GM19463 (cell line): ENCODE results near the gene PREP.
"Not testable (repeated sequence)": the region's sequence is repeated elsewhere in the genome, so short reads cannot be mapped to it uniquely, and the experiment has no call there.

Experiments used
- ATAC-seq: cut with Tn5 transposase; IDR thresholded peaks from one replicate; pipeline ENCODE4 v1.9.1; 2021; ENCODE audit warnings: mild to moderate bottlenecking, moderate library complexity; ENCODE audit not compliant: unreplicated experiment

The PREP gene

DNA sequence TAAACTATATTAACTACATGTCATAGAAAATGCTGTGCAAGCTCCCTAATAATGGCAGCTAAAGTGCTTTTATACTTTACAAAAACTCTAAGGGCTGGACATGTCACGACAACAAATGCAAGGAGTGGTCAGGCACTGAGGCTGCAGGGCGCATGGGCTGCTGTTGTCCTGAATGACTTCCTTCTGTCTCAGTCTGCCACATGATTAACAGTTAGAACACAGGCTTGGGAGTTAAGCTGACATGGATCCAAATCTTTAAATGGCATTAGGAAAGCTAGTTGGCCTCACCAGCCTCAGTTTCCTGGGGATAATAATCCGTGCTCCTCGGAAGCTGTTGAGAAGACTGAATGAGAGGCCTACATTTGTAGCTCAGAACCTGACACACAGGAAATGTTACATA, 57.4 kb downstream of the PREP start:
- ATAC-seq = no peak

DNA sequence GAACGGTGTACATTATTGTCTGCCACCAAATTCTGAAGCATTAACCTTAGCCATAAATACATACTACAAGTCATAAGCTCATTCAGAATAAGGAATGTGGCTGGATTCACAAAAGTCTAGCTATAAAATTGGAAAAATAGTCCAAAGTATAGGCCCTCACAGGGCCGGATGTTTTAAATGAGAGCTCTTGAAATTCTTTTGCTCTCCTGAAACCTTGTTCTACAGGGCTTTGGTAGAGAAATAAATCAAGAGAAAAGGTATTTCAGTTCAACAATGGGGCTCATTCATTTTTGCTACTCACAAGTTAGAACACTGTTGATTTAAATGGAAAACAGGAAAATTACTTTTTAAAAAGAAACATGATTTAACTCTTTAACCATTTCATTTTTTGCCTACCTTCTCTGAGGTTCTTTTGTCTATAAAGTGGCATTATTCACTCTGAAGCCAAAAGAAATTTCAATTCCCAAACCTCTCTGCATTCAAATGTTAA, 58.0 kb downstream of the PREP start:
- no peak for ATAC-seq

DNA sequence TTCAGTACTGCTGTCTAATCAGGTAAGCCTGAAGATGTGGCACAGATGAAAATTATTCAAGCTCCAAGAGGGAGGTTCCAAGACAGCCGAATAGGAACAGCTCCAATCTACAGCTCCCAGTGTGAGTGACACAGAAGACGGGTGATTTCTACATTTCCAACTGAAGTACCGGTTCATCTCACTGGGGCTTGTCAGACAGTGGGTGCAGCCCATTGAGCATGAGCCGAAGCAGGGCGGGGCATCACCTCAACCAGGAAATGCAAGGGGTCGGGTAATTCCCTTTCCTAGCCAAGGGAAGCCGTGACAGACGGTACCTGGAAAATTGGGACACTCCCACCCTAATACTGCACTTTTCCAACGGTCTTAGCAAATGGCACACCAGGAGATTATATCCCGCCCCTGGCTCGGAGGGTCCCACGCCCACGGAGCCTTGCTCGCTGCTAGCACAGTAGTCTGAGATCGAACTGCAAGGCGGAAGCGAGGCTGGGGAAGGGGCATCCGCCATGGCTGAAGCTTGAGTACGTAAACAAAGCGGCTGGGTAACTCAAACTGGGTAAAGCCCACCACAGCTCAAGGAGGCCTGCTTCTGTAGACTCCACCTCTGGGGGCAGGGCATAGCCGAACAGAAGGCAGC, 64.4 kb downstream of the PREP start:
- ATAC-seq = not testable (repeated sequence)

DNA sequence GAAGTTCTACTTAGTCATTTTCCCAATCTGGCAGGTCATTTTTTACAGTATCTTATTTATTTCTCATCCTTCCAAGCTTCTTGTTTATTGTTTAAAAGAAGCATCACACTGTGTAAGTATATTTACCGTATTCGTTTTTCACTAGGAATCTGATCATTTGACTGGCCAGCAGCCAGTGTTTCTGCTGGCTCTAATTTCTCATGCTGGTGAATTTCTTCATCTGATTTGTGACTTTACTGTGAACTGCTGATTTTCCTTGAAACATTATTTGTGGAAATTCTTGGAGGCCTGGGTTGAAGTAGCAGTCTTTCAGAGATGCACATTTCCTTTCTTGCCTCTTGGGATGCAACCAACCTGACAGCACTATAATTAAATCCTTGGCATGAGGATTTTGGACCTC, 65.9 kb downstream of the PREP start:
- ATAC-seq = no peak

DNA sequence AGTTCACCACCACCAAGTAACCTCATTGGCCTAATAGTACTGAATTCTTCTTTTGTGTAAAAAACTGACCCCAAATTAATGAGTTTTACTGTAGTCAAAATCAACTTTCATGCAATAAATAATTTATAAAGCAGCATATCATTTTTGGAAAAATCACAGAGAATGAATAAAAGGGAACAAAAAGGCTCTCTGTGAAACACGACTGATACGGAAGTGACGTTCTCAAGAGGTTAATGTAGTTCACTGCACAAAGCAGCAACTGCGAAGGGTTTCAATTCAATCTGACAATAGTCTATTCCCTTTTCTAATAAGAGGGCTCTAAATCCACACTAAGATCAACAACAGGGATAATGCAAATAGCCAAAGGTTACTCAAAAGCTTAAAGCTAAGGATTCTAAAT, 70.3 kb downstream of the PREP start:
- ATAC-seq = no peak

DNA sequence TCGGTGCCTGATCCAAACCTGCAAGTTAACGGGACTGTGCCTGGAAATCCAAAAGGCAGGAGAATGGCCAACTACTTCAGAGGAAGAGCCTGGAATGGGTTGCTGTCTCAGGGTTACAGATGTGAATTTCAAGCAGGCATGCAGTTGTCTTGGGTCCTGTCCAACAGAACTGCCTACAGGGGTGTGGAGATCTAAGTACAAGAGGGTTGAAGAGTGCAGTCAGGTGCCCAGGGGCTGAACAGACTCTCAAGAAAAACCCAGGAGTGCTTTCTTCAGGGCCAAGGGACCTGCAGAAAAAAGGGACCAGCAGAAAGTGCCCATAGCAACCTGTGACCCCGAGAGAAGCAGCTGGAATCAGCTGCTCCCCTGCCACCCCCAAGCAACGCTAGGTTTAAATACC, 71.0 kb downstream of the PREP start:
- ATAC-seq = no peak

DNA sequence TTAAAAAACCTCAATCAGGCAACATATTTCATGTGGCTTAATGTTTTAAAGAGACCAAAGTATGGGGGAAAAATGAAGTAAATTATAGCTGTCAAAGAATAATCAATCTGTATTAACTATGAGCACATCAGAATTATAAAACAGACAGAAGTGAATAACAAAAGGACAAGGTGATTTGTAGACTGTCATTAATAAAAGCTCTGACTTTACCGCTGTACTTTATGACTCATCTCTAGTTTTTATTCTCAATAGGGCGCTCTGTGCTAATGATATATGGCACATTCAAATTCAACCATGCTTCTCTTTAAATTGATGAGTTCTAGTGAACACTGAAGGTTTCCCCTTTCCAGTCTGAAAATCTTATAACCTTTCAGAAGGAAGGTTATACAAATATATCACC, 72.0 kb downstream of the PREP start:
- ATAC-seq = no peak

DNA sequence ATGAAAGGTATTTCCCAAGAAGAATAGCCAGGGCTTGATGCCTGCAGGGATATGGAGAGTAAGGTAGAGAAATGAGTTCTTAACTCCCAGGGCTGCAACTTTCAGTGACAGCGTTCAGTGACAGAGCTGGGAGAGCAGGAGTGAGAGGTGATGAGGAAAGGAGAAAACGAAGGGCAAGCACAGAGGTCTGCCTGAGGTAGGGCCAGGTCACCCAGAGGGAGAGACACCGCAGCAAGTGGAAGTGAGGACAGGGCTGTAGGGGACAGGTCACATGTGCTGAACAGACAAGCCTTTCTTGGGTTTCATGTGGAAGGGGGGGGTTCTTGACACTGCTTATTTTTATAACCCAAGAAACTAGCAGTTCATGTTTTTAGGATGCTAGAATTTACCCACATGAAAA, 72.5 kb downstream of the PREP start:
- ATAC-seq = no peak

DNA sequence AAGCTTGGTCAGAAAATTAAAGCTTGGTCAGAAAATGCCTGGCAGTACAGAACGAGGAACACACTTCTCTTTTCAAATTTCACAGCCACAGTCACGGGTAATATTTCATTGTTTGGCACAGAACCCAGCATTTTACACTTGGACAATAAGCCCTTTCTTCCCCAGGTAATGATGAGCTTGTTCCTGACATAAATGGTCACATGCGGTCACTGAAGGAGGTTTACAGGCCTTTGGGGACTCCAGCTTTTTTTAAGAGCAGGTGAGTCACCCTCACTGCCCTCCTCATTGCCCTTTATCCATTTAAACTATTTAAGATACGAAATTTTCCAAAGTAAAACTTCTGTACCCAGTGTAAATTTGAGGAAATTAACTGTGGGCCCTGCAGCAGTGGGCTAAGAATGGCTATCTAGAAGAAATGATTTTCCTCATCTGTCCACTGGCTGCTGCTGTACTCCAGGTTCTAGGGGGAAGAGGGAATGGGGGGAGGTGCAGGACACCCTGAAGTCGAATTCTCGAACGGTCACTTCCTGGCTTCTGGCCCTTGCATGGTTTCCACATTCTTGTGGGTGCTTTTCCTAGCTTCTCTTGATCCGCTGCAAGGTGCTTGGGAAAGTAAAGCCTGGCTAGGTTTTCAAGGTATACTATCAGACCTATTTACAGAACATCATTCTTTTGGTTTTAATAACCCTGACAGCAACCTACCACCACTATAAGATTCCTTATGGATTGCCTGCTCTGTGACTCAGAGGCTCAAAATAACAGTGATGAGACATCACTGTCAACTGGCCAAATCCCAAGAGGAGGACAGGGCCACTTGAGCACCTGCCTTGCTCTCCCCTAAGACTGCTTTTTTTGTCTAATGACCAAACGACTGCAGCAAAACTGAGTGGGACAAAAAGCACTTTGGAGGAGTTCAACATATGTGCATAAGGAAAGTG, 75.8 kb downstream of the PREP start:
- no peak for ATAC-seq

DNA sequence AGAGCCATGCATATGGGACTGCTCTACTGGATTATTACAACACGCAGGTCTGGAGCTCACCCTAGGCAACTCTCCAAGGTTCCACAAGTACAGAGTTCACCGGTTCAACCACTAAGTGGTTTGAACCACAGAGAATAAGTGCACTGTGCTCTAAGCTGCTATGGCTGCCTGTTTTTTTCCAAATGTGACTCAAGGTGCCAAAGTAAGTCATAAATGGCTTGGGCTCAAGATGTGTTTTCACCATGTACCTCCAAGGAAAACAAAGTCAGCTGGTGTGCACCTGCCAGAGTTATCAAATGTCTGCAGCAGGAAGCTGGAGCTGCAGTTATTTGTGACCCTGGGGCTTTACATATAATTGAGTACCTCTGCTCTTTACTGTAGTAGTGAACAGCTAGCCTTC, 76.7 kb downstream of the PREP start:
- no peak for ATAC-seq

DNA sequence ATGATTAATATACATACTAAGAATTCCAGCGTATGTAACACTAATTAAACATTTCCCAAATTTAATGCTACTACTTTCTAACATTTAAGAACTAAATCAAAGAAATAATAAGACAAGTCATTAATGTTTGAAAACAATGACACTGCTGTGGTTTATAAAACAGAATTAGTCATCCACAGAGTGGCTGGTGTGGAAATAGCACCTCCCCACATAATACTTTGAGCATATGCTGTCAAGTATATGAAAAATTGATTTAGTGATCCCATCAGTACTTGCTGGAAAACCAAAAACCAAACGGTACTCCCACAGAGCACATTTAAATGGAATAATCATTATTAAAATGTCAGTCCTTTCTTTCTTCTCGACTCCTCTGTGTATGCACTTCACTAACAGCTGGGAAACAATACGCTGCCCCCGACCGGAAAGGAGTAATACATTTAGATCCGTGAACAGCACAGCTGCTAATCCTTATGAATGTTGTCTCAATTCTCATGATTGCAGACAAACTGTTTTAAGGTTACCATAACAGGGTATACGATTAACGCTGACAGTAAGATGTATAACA, 78.4 kb downstream of the PREP start:
- no peak for ATAC-seq

DNA sequence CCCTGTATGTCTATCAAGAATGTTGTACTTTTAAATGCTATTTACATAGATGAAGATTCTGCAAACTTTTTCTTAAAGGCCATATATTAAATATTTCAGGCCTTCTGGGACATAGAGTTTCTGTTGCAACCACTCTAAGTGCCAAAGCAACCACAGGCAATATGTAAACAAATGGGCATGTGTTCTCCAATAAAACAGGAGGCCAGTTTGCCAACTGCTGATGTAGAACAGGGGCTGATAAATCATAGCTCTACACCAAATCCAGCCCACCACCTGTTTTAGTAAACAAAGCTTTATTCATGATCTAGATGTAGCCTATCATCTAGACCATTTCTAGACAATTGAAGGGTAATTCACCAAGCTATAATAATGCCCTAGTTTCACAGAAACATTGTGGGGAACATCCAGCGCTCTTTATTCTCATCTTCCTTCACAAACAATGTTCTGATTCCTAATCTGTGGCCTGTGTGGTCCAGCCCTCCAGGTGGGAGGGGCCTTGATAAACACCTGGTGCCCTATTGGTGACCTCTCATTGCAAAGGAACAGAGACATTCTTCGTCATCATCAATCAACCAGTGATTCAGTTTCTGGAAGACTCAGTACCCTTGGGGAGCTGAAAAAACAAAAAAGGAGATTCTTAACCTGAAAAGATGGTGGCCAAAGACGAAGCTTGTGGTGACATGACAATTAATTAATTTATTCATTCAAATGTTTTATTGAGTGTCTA, 80.2 kb downstream of the PREP start:
- ATAC-seq = no peak

DNA sequence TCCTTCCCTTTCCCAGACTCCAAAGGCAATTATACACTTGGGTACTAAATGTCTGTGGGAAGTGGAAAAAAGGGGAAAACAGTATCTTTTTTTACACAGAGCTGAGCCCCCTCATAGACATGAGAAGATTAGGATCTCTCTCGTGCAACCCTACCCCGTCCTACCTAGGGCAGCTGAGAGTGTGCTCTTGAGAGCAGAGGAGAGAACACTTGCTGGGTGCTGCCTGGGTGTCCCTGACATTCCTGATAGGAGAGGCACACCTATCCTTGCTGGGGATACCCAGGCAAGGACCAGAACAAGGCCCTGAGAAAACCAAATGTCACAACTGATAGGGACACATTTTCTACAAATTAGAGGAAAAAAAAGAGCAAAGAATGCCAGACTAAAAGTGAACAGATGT, 81.2 kb downstream of the PREP start:
- ATAC-seq = no peak

DNA sequence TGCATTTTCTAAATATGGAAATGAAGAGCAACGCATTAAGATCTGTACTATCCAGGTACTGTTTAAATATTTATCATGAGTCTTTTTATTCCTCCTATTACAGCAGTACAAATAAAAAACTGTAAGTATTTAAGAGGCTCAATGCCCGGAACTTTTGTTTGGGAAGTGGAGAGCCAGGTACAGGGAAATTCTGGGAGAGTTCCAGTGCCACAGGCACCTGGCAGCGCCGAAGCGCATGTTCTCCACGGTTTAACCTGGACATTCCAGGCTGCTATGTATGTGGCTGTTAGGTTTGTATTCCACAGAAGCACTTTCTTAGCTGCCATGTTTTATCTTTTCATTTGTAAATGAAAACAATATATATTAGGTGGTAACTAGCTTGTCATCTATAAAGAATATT, 81.7 kb downstream of the PREP start:
- no peak for ATAC-seq

DNA sequence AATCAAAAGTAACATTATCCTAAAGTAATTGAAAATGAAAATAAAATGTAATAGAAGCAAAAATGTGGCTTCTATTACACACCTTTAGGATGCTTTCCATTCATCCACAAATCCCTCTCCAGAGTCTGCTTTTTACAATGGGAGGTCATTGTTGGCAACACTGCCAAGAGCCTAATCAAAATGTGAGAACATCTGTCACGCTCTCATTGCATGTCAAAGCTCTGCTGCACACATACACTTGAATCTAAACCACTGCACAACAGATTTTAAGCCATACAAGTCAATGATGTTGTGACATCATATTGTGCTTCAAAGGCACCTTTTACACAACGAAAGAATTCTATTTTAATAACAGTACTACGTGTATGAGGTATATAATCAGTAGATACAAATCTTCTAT, 82.1 kb downstream of the PREP start:
- no peak for ATAC-seq

DNA sequence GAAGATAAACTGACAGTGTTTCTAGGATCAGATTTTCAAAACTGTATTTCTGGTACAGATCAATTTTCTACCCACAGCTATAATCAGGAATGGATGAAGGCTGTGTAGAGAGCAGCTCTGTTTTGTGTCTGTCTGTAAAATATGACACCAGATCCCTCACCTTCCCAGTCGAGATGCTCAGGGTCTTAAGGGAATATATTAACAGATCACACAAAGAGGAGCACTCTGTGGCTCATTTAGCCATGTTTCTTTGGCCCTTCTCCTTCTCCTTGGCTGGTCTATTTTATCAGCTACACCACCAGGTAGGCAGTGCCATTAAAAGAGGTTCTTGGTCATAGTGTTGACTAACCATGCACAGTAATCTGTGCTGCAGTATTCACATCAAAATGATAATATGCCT, 82.6 kb downstream of the PREP start:
- no peak for ATAC-seq

DNA sequence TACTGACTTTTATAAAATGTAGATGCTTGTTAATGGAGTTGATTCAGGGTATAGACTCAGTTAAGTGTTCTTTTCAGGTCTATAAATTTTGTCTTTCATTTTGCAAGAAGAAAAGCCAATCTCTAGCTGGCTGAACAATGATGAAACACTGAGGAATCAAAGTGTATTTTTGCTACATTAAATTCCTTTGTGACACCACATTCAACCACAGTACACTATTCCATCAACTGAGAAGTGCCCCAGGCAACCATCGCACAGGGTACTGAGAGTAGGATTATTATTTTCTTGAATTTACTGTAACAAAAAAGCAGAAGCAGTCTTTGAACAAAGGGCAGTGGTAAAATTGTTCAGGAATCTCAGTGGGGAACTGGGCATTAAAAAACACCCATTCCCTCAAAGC, 83.6 kb downstream of the PREP start:
- ATAC-seq = no peak

DNA sequence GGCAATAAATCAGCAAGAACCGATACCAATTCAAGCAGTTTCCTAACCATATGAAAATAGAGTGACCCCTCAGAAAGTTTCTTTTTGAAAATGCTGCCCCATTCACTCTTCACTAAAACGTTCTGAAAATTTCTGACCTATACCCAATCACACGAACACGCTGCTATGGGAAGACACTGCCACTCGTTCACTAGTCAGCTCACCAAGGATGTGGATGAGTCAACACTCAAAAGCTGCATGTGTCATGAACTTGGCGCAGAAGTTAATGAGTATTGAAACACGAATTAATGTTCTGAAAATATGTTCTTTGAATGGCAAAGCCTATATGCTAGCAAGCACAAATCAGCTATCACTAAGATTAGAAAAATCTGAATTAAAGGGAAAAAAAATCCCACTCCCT, 84.2 kb downstream of the PREP start:
- no peak for ATAC-seq

DNA sequence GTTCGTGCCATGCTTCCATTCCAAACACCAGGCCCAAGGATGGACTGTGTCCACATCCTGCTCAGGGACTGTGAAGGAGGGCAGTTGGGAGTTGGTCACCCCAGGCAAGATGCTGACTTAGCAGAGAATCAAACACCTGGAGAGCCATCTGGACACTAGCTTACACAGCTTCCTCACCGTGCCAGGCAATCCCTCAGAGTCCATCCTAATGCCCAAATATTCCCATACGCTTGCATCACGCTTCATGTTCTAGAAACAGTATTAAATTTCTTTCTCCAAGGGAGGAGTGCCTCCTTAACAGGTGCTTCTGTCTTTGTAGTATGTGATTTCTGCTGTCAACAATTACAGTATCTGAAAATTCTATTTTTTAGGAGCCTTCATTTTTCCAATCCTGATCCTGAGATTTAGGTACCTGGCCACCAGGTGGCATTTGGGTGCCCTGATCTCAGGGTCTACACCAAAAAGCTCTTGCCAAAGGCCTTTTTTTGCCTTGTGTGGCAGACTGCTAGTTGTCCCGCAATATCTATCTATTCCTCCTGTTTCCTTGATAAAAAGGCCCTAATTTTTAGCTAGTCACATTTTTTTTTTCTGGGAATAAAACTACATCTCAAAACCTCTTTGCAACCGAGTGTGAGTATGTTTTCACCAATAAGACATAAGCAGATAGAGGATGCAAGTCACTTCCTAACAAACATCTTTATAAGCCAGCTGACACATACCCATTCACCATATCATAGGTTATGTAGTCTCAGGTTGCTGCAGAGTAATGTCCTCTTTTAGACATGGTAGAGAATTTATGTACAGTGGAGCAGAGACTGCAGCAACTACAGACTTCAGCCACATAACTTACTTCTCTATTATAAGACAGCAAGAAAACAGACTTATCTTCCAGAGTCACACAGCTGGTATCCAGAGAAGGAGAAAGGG, 85.0 kb downstream of the PREP start:
- no peak for ATAC-seq

DNA sequence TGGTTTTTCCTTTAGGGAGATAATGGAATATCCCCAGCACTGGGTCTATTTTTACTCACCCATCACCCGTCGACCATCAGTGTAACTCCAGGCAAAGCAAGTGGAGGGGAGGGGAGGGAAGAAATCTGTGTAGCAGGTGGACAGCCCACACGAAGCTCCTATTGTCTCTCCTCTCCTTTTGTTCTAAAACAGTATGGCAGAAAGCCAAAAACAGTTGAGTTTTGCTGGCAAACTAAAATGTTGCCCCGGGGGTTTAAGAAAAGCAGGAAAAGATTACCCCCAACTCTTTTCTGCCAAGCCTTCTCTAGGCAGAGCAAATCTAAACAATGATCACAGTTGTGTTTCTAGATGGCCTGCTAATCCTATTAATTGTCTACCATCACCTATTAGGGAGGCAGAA, 89.7 kb downstream of the PREP start:
- ATAC-seq = no peak
